ENCODE data around the gene USP54.

USP54 gene

GRCh38 chr10:73449113-73449512 lies 142.0 kb downstream of the USP54 start:
- H3K4me3 ChIP-seq (ENCODE audit: insufficient read depth, low read depth, low read length, poor library complexity, severe bottlenecking), result no peak overlapping the region
- peaks cover 24% of the 10 kb centered on the region for H3K36me3 ChIP-seq (ENCODE audit: control insufficient read depth, insufficient read depth, low read length)
- H3K4me1 ChIP-seq (ENCODE audit: control insufficient read depth, insufficient read depth, low read length, poor library complexity, severe bottlenecking), result no peaks in the 10 kb centered on the region
- H3K9me3 ChIP-seq (ENCODE audit: control insufficient read depth, low read length), result no peaks in the 10 kb centered on the region
- DNase-seq, result no peak
- H3K27ac ChIP-seq (ENCODE audit: insufficient read depth, low read length, poor library complexity, severe bottlenecking), result no peak overlapping the region
- H3K27me3 ChIP-seq (replicated peaks; ENCODE audit: control insufficient read depth, insufficient read depth, low read length, poor library complexity, severe bottlenecking), result no peaks in the 10 kb centered on the region

GRCh38 chr10:73448384-73448783 lies 142.8 kb downstream of the USP54 start:
- no peaks in the 10 kb centered on the region for H3K4me1 ChIP-seq (ENCODE audit: control insufficient read depth, insufficient read depth, low read length, poor library complexity, severe bottlenecking)
- no peaks in the 10 kb centered on the region for H3K9me3 ChIP-seq (ENCODE audit: control insufficient read depth, low read length)
- H3K4me3 ChIP-seq (ENCODE audit: insufficient read depth, low read depth, low read length, poor library complexity, severe bottlenecking), result no peak overlapping the region
- no peak overlapping the region for H3K27ac ChIP-seq (ENCODE audit: insufficient read depth, low read length, poor library complexity, severe bottlenecking)
- H3K27me3 ChIP-seq (replicated peaks; ENCODE audit: control insufficient read depth, insufficient read depth, low read length, poor library complexity, severe bottlenecking), result no peaks in the 10 kb centered on the region
- peaks cover 19% of the 10 kb centered on the region for H3K36me3 ChIP-seq (ENCODE audit: control insufficient read depth, insufficient read depth, low read length)
- DNase-seq, result no peak

Data from effector memory CD4-positive, alpha-beta T cell (primary cell).